Activated CD4-positive, CD25-positive, alpha-beta regulatory T cell treated with anti-CD3 and anti-CD28 coated beads, Interleukin-2, amount 50 U/mL, for 16 hours (primary cell): ENCODE data around the gene COX14.
"Not testable (repeated sequence)": the region's sequence is repeated elsewhere in the genome, so short reads cannot be mapped to it uniquely, and the experiment has no call there.

Experiments used
- DNase-seq: peaks from one replicate; pipeline ENCODE4 v3.0.0-alpha.2; 2020; ENCODE audit warnings: low read depth, low spot score

COX14 gene

DNA sequence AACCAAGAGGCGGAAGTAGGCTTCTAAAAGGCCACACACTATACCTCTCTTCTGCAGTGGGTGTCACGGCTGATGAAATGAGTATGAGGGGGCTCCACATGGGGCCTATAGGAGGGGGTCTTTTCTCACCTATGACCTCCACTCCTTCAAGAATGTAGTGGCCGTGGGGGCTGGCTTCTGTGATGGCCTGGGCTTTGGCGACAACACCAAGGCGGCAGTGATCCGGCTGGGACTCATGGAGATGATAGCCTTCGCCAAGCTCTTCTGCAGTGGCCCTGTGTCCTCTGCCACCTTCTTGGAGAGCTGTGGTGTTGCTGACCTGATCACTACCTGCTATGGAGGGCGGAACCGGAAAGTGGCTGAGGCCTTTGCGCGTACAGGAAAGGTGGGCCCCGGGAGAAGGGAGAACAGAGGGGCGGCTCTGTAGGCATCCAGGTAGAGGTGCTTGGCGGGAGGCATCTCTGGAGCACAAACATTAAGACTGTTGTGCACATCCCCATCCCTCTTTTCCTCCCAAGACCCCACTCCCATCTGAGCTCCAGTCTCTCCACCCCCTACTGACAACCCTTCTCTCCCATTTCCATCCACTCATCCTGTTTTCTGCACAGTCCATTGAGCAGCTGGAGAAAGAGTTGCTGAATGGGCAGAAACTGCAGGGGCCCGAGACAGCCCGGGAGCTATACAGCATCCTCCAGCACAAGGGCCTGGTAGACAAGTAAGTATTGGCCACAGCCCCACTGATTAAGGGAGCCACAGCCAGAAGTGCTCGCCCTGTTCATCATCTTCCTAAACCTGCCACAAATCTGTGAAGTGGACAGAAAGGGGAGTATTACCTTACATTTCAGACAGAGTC is 4.4 kb upstream of the COX14 start:
- DNase-seq = no peak

DNA sequence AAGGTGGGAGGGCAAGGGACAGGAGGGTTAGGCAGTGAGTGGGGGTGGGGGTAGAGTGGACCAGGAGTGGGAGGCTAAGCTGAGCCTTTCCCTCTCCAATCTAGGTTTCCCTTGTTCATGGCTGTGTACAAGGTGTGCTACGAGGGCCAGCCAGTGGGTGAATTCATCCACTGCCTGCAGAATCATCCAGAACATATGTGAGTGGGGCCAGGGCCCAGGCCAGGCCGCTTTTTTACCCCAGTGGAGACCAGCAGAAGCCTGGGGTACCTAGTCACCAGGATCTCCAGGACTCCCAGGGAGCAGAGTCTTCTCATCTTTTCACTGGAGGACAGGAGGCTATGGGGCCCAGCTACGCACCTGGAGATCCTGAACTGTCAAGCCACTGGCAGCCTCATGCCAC is 2.7 kb upstream of the COX14 start:
- no peak for DNase-seq

- no peak for DNase-seq
Measured at GRCh38 chr12:50110127-50110761, 1.8 kb upstream of the COX14 start.

- DNase-seq = no peak
Measured at GRCh38 chr12:50110762-50111351, 1.2 kb upstream of the COX14 start.

- DNase-seq = no peak
Measured at GRCh38 chr12:50111395-50111692, 692 bp upstream of the COX14 start.

GRCh38 chr12:50112456-50113218 is 601 bp downstream of the COX14 start:
- no peak for DNase-seq

DNA sequence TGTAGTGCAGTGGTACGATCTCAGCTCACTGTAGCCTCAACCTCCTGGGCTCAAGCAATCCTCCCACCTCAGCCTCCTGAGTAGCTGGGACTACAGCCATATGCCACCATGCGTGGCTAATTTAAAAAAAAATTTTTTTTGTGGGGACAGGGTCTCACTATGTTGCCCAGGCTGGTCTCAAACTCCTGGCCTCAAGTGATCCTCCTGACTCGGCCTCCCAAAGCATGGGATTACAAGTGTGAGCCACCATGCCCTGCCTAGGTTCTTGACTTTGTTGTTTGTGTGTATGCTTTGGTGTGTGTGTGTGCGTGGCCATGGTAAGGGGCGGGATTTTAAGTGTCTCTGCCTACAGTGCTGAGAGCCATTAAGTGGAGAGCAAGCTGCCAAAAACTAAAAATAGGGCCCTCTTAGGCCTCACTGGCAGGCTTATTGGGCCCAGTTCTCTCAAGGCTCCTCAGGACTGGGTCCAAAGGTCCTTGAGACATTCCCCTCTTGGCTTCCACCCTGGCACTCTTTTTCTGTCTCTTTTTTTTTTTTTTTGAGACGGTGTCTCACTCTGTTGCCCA is 5.1 kb downstream of the COX14 start:
- DNase-seq = no peak

GRCh38 chr12:50119387-50119786 is 7.4 kb downstream of the COX14 start:
- DNase-seq = no peak

DNA sequence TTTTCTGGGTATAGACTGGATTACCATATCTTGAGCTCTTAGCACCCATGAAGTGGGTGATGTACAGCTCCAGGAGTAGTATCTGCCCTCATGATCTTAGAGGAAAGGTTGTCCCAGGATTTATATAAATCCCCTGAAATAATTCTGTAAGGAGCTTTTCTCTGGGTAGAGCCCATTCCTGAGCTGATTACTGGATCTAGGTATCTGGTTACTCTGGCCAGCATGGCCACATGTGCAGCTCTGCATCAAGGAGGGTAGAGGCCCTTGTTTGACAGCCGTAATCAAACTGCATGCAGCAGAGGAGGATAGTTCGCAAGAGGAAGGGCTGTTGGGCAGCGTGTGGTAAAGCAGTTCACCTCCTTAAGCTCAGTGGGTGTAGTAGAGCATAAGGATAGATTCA is 8.5 kb downstream of the COX14 start:
- no peak for DNase-seq

DNA sequence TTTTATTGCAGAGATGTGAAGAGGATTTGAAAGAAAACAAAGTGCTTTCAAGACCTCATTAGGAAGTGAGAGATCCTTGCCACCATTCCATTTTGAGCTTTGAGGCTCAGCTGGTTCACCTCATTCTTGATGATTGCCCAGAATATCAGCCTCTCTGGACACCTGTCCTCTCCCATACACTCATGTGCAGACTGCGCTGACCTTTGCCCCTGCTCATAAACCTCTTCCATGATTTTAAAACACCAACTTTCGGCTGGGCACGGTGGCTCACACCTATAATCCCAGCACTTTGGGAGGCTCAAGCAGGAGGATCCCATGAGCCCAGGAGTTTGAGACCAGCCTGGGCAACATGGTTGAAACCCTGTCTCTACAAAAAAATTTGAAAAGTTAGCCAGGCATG is 8.9 kb downstream of the COX14 start:
- no peak for DNase-seq

DNA sequence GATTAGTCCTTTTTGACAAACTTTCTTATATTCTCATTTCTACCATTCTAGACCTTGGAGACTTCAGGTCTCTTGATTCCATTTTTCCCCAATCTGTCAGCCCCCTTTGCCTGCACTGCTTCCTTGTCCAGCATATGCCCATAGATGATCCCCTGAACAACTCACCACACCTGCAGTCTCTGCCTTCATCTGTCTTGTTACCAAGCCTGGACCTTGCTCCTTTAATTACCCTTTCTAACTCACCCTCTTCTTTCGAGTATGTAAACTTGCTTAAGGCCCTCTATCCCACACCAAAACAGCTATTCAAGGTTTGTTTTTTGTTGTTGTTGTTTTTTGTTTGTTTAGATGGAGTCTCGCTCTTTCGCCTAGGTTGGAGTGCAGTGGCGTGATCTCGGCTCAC is 9.6 kb downstream of the COX14 start:
- no peak for DNase-seq

- no peak for DNase-seq
Measured at GRCh38 chr12:50123203-50123602, 11.2 kb downstream of the COX14 start.

DNA sequence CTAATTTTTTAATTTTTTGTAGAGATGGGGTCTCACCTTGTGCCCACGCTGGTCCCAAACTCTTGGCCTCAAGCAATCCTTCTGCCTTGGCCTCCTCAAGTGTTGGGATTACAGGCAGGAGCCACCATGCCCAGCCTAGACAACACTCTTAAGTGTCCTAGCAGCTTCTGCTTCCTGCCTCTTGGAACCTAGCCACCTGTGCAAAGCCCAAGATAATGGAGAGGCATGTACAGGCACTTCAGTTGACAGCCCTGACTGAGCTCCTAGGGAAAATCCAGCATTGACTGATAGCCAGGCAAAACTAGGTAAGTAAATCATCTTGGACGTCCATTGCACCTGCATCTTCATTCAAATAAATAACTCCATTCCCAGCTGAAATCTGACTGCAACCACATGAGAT is 15.5 kb downstream of the COX14 start:
- no peak for DNase-seq

DNA sequence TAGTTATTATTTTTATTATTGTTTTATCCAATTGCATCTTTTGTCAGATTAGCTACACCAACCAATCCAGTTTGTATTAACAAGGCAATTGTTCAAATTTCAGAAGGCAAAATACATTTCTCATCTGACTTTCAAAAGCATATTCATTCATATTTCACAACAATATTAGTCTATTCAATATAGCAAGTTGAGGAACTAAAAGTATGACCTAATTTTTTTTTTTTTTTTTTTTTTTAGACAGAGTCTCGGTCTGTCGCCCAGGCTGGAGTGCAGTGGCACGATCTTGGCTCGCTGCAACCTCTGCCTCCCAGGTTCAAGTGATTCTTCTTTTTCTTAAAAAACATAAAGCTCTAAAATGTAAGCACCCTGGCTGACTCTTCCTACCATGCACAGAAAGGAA is 17.3 kb downstream of the COX14 start:
- DNase-seq = no peak

GRCh38 chr12:50132505-50133135 is 20.6 kb downstream of the COX14 start:
- DNase-seq = no peak

DNA sequence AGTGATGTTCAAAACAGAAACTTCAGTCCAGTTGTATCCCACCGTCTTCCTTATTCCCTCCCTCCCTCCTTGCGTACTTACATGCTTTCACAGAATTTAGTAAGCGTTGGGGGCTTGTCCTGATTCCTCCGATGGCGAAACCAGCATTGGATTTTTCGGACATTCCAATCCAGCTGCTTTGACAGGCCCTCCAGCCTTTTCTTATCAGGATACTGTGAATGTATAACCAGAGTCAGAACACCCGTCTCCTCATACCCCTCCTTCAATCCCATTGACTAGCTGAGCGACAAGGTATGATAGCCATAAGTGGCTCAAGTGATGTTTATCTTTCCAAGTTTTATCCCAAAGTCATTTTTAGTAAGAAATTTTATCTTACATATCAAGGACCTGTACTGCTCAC is 31.0 kb downstream of the COX14 start:
- DNase-seq = no peak

DNA sequence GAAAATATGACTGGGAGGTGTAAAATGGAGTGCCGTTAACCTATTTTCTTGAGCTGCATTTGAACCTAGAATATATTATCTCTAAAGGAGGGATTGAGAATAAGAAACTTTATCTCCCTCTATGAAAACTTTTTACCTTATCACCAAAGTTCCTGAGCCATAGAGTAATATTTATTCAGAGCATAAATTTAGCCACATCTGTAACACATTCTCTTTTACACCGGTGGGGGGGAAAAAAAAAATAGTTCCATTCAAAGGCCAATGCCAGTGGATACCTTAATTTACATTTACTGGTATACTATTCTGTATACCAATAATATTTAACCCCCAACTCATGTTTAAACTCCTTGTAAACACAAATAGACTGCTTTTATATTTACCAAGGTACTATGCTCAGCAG is 33.4 kb downstream of the COX14 start:
- no peak for DNase-seq

GRCh38 chr12:50147281-50147680 is 35.2 kb downstream of the COX14 start:
- DNase-seq = no peak

- not testable (repeated sequence) for DNase-seq
Measured at GRCh38 chr12:50148011-50148410, 36.0 kb downstream of the COX14 start.

- no peak for DNase-seq
Measured at GRCh38 chr12:50149311-50149710, 37.3 kb downstream of the COX14 start.

DNA sequence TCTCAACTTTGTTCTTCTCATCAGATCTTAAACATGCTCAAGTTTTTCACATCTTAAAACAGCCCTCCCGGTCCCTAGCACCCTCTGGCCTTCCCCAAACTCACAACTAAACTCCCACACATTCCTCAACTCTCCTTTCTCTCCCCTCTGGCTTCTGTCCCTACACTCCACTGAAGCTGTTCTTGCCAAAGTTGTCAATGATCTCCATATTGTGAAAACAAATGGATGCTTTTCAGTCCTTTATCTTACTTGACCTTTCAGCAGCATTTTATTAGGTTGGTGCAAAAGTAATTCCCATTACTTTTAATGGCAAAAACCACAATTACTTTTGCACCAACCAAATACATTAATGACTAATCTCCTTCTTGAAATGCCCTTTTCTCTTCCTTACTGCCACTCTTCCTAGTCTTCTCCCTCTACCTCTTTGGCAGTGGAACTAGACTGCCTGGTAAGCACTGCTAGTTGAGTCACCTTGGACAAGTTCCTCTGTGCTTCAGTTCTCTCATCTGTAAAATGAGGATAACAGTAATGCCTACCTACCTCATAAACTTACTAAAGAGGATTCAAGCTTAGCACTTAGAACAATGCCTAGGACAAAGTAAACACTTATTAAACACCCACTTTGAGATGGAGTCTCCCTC is 39.1 kb downstream of the COX14 start:
- DNase-seq = no peak
